ENCODE results near the gene SRSF3.

SRSF3 gene

DNA sequence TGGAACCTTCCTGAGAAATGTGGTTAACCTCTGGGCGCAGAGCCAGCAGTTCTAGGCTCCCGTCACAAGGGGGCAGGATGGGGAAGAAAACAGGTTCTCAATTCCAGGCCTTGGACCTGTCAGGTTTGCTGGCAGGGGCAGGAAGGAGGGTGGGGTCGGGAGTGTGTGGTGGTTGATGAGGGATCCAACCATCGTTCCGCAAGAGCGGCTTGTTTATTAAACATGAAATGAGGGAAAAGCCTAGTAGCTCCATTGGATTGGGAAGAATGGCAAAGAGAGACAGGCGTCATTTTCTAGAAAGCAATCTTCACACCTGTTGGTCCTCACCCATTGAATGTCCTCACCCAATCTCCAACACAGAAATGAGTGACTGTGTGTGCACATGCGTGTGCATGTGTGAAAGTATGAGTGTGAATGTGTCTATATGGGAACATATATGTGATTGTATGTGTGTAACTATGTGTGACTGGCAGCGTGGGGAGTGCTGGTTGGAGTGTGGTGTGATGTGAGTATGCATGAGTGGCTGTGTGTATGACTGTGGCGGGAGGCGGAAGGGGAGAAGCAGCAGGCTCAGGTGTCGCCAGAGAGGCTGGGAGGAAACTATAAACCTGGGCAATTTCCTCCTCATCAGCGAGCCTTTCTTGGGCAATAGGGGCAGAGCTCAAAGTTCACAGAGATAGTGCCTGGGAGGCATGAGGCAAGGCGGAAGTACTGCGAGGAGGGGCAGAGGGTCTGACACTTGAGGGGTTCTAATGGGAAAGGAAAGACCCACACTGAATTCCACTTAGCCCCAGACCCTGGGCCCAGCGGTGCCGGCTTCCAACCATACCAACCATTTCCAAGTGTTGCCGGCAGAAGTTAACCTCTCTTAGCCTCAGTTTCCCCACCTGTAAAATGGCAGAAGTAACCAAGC is 29.6 kb downstream of the SRSF3 start:
- peak; percentile 67 for DNase-seq (ENCODE audit: low read depth)

DNA sequence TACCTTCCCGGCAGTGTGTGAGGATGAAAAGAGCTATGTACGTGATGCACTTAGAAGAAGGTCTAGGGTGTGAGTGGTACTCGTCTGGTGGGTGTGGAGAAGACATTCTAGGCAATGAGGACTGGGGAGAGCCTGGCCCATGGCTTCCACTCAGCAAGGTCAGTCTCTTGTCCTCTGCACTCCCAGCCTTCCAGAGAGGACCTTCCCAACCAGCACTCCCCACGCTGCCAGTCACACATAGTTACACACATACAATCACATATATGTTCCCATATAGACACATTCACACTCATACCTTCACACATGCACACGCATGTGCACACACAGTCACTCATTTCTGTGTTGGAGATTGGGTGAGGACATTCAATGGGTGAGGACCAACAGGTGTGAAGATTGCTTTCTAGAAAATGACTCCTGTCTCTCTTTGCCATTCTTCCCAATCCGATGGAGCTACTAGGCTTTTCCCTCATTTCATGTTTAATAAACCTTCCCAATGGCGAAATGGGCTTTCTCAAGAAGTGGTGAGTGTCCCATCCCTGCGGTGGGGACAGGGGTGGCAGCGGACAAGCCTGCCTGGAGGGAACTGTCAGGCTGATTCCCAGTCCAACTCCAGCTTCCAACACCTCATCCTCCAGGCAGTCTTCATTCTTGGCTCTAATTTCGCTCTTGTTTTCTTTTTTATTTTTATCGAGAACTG is 30.4 kb downstream of the SRSF3 start:
- no peak for DNase-seq (ENCODE audit: low read depth)

DNA sequence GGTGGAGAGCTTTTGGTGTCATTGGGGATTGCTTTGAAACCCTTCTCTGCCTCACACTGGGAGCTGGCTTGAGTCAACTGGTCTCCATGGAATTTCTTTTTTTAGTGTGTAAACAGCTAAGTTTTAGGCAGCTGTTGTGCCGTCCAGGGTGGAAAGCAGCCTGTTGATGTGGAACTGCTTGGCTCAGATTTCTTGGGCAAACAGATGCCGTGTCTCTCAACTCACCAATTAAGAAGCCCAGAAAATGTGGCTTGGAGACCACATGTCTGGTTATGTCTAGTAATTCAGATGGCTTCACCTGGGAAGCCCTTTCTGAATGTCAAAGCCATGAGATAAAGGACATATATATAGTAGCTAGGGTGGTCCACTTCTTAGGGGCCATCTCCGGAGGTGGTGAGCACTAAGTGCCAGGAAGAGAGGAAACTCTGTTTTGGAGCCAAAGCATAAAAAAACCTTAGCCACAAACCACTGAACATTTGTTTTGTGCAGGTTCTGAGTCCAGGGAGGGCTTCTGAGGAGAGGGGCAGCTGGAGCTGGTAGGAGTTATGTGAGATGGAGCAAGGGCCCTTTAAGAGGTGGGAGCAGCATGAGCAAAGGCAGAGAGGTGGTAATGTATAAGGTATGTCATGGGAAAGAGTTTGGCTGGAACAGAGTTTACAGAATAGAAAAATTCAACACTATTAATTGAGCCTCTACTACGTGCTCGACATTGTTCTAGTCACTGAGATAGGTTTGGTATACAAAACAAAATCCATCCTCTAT is 31.2 kb downstream of the SRSF3 start:
- peak; percentile 78 for DNase-seq (ENCODE audit: low read depth)

DNA sequence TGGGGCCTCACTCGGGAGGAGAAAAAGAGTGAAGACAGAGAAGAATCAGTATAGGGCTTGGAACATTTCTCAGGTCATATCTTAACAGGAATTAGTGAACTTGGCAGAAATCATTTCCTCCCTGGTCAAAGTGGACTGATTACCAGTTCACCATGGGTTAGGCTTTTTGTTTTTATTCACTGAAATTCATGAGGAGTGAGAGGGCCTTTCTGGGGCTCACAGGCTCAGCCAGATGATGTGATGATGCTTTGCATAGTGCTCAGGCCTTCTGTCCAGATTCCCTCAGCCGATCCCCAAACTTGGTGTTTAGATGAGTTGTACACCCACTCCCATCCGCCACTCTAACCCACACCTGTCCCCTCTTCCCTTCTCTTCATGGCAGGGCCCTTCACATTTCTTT is 32.5 kb downstream of the SRSF3 start:
- no peak for DNase-seq (ENCODE audit: low read depth)

DNA sequence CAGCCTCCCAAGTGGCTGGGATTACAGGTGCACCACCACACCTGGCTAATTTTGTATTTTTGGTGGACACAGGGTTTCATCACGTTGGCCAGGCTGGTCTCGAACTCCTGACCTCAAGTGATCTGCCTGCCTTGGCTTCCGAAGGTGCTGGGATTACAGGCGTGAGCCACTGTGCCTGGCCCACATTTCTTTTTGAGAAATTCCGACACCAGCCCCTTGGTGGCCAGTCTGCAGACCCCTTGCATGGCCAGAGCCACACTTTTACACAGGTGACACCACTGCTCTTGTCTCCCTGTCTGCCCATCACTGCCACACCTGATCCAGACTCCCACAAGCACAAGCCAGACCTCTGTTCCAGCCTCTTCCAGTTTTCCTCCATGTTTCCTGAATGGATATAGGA is 33.0 kb downstream of the SRSF3 start:
- DNase-seq (ENCODE audit: low read depth) = no peak

DNA sequence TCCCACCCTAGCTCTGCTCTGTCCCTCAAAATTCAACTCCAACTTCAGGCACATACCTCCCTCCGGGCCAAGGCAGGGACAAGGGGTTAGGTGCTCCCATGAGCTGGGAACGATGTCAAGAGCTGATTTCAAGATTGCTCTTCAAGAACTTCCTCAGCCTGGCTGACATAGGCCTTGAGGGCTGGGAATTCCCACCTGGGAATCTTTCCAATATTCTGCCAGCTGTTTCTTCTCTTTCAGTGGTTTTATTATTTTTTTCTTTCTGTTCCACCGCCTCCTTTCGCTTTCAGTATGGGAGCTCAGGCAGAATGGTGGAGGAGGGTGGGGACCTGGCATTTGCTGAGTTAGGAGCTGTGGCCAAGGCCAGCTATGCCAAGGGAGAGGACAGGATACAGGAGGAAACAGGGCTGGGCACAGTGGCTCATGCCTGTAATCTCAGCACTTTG is 33.7 kb downstream of the SRSF3 start:
- peak; percentile 74 for DNase-seq (ENCODE audit: low read depth)

DNA sequence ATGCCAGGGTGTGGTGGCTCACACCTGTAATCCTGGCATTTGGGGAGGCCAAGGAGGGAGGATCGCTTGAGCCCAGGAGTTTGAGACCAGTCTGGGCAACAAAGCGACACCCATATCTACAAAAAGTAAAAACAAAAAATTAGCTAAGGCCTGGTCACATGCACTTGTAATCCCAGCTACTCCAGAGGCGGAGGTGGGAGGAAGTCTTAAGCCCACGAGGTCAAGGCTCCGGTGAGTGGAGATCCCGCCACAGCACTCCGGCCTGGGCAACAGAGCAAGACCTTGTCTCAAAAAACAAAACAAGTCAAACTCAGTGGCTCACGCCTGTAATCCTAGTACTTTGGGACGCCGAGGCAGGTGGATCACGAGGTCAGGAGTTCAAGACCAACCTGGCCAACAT is 35.6 kb downstream of the SRSF3 start:
- DNase-seq (ENCODE audit: low read depth) = no peak

DNA sequence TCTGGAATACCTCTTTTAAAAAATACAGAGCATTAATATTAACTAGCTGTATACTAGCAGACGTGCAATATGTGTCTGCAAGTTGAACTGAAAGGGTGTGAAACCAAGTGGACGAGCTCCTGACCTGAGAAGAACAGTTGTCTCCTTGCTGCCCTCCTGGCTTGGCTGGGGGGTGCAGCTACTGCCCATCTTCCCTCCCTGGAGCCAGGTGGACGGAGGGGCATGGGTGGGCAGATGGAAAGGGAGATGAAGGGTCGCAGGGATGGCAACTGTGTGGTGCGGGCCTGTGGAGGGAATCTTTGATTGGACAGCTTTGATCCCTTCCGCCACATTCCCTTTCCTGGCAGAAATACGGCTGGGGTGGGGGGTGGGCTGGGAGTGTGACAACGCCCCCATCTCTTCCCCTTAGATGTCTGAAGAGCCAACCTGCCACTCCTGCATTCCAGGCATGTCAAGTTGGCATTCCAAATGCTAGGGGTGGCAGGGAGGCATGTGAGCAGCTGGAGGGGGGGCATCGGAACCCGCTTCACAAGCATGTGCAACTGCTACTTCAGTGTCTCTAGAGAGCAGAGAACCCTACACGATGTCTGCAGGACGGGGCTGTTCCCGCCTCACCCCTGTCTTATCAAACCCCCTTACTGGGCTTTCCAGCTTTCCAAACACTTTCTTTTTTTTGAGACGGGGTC is 37.3 kb downstream of the SRSF3 start:
- DNase-seq (ENCODE audit: low read depth) = no peak

DNA sequence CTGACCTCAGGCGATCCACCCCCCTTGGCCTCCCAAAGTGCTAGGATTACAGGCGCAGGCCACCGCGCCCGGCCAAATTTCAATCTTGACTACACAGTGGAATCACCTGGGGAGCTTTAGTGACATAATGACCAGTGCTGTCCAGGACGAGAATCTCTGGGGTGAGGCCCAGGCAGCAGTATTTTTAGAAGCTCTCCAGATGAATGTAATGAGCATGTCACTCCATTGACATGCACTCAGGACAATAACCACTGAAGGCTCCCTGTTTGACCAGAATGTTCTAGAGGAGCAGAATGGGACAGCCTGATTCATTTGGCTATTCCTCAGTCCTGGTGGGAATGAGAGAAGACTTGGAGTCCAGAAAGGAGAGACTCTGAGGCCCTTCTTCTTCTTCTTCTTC is 39.2 kb downstream of the SRSF3 start:
- DNase-seq (ENCODE audit: low read depth) = no peak

DNA sequence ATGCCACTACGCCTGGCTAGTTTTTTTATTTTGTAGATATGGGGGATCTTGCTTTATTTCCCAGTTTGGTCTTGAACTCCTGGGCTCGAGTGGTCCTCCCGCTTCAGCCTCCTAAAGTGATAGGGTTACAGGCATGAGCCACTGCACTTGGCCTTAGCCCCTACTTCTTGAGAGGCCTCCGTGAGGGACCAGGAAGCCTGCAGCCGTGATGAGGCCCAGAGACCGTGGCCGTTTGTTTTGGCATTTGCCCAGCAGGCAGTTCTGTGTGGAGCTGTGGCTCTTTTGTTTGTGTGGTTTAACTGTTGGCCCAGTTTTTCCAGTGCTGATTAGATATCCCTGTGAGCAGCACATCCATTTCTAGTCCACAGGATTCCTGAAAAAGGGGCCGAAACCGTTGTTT is 39.8 kb downstream of the SRSF3 start:
- DNase-seq (ENCODE audit: low read depth) = no peak

DNA sequence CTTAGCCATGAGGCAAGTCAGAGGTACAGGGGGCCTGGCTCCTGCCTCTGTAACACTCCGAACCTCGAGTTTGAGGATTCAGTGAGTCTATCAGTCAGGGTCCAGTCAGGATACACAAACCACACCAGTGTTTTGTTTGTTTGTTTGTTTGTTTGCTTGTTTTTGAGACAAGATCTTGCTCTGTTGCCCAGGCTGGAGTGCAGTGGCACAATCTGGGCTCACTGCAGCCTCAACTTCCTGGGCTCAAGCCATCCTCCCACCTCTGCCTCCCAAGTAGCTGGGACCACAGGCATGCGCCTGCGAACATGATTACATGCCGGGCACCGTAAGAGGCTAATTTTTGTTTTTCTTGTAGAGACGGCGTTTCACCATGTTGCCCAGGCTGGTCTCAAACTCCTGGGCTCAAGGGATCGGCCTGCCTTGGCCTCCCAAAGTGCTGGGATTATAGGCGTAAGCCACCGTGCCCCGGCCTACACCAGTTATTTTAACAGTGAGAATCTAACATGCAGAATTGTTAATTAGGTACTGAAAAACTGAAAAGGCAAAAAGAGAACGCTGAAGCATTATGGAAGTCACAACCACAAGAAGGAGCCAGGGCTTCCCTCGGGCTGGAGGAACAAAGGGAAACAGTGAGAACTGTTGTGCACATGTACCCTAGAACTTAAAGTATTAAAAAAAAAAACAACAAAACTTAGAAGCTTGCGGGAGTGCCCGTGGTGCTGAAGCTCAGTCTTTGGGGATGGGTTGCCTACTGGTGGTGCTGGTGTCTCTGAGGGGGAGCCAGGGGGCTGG is 40.4 kb downstream of the SRSF3 start:
- DNase-seq (ENCODE audit: low read depth) = no peak

DNA sequence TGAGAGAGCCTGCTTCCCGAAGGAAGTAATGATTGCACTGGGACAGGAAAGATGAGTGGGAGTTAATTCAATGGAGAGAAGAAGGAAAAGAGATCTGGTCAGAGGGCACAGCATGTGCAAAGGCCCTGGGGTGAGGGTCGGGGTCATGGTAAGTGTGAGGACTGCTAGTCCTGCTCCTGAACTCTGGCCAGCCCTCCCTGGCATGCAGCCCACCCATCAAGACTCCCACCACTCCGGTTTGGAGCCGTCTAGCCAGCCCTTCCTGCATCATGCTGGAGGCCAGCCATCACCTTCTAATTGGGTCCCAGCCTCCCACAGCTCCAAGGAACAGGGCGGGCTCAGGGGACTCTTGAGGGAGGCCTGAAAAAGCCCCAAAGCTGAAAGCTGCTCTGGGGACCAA is 42.1 kb downstream of the SRSF3 start:
- DNase-seq (ENCODE audit: low read depth) = no peak

DNA sequence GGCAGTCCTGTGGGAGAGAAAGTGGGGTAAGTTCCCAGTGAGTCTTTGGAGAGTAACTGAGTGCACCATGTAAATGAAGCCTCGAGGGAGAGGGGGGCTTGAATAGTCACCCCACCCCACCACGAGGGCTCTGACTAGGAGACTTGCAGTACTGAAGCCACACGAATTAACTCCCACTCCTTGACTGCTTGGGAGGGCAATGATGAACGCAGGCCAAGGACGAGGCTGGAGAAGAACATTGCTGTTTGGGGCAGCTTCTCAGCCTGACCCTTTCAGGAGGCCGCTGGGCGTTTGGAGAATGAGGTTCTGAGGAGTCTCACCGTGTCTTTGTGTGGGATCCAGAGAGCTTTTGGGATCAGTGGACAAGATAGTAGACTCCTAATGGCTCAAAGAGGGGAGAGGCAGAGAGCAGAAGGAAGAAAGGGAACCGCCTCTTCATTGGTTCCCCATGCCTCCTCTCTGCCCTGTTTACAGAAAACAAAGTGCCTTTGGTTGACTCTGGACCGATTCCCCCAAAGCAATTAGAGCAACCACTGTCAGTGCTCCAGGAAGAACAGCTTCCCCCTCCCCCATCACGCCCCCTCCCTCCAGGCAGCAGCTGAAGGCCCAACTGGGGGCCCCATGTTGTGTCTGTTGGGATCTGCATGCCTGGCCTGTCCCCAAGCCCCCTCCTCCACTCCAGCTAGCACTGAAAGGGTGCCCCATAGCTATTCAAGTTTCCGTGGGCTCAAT is 42.7 kb downstream of the SRSF3 start:
- no peak for DNase-seq (ENCODE audit: low read depth)

DNA sequence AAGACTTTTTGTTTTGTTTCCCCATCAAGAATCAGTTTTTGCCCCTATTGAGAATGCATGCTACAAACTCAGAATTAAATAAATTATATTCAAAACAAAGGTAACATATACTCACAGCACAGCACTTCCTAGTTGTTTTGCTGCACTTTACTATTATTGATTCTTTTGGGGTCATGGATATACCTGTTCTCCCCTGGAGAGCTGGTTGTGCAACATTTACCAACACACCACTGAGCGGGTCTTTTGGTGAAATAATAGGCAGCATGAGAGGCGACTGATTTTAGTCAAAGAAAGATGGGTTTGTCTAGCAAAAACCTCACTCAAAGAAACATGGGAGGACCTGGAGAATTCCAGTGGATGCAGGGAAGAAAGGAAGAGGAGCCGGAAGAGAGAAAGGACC is 44.4 kb downstream of the SRSF3 start:
- no peak for DNase-seq (ENCODE audit: low read depth)

DNA sequence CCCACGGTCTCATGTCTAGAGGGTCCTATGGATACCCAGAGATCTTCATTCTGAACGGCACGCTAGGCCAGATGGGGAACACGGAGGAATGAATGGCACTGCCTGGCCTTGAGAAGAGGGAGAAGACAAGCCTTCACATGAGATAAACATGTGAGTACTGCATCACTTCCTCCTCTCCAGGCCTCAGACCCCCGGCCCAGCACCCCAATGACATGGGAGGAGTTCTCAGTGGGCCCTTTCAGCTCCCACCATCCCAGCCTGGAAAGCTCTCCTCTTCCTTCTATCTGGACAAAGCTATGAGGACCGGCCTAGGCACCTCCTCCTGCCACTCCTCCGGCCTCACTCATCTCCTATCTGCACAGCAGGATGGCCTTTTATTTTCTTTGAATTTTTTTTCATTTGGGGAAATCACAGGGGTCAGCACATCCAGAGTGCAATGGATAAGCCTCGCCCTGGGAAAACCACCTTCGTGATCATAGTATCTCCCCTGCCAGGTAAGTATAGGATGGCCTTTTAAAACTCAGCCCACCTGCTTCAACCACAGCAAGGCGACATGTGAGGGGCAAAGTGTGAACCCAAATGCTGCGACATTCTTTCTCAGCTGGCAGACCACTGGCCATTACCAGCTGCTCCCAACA is 45.1 kb downstream of the SRSF3 start:
- no peak for DNase-seq (ENCODE audit: low read depth)

DNA sequence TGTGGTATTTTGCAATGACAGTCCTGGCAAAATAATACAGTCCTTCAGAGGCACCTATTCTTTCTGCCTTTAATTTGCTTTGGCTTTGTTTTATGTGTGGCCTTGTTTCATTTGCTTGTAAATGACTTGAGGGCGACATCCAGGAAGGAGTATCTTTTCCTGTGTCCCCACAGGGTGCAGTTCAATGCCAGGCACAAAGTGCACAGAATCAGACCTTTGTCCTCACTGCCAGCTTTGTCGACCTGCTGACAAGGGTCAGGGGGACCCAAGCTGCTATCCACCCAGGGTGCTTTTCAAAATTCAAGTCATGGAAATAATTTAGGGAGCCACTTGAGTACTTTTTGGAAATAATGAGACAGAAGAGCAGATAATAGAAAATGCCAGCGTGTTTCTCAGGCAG is 47.4 kb downstream of the SRSF3 start:
- no peak for DNase-seq (ENCODE audit: low read depth)

DNA sequence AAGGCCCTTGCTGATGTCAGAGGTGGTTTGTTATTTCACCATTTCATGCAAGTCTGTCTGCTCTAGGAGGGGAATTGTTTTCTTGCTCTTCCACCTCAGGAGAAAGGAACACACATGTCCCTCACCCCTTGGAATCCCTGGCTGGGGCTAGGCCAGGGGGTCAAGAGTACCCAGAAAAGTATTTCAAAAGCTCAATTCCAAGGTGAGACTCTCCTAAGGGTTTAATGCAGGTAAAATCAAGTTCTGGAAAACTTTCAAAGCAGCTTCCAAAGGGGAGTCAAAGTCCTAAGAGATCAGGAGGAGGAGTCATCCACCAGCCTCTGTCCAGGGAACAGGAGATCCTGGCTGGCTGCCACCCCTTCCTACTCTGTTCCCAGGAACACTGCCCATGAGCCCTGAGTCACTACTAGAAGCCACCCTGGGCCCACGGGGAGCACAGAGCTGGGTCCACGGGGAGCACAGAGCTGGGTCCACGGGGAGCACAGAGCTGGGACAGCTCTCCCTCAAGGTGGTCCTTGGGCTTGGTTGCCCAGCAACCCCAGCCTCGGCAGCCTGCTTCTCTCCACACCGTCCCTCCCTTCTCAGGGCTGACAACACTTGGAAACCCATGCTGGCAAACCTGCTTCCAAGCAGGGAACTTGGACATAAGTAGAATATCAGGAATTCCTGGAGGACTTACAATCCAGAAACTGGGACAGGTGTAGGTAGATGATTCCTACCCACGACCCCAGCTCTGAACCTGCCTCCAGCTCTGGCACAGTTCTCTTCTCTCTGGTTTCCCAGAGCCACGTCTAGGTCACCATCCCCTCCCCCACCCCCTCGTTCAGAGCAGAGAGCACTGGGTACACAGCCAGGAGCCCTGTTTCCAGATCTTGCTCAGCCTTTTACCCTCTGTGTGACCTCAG is 49.0 kb downstream of the SRSF3 start:
- peak; percentile 87 for DNase-seq (ENCODE audit: low read depth)

DNA sequence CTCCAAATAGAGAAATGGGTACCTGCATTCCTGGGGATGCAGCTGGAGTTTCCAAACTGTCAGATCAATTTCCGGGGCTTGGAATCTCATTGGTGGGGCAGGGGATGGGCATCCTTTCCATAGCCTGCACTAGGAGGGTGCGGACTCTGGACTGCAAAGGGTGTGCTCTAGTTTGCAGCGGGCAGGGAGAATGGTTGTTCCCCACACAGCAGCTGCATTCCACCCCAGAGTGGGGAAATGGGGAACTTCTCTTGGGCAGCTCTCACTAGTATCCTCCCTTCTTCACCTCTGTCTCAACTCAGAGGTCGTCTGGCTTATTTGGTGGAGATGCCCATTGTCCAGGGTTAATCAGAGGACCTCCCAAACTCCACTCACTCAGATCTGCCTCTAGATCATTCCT is 49.8 kb downstream of the SRSF3 start:
- no peak for DNase-seq (ENCODE audit: low read depth)

DNA sequence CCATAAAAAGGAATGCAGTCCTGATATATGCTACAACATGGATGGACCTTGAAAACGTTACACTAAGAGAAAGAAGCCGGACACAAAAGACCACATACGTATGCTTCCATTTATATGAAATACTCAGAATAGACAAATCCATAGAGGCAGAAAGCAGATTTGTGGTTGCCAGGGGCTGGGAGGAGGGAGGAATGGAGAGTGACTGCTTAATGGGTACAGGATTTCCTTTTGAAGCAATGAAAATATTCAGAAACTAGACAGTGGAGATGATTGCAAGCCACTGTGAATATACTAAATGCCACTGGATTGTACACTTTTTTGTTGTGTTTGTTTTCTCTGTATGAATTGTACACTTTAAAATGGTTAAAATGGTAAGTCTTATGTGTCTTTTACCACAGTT is 54.9 kb downstream of the SRSF3 start:
- no peak for DNase-seq (ENCODE audit: low read depth)
